ENCODE data around the gene RAB25.

Gene RAB25

DNA sequence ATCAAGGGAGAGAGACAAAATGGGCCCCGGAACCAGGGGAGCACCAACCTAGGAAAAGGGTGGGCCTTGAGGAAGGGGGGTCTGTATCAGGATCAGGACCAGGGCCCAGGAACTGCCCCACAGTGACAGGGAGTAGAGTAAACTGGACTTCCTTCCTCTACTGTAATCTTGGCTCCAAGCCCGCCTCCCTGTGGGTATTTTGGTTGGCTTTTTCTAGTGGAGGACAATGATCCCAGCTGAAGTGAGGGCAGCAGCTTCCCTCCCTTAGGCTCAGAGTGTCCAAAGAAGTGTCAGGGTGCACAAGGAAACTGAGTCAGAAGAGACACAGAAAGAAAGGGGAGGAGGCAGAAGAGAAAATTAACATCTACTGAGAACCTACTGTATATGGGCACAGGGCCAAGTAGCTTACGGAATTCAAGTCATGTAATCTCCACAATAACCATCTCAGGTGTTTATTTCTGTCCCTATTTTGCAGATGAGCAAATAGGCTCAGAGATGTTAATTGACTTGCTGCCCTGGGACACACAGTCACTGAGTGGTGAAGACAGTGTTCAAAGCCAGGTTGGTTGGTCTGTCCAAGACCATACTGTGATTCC lies 12.2 kb upstream of the RAB25 start:
- Histone ChIP-seq H3K36me3 (ENCODE audit: low read depth) (peaks cover 31% of the 10 kb centered on the region), H3K4me3 (ENCODE audit: severe bottlenecking) (no peak overlapping the region), H3K27me3 (ENCODE audit: insufficient read depth, poor library complexity, severe bottlenecking) (no peaks in the 10 kb centered on the region), H3K4me1 (ENCODE audit: insufficient read depth, poor library complexity, severe bottlenecking) (no peaks in the 10 kb centered on the region), H3K27ac (ENCODE audit: poor library complexity, severe bottlenecking) (no peak overlapping the region), H3K9me3 (ENCODE audit: severe bottlenecking) (no peaks in the 10 kb centered on the region)
- ATAC-seq (ENCODE audit: low read depth) (no peak), DNase-seq (ENCODE audit: low spot score) (no peak)
- TF ChIP-seq, protein P1, sequence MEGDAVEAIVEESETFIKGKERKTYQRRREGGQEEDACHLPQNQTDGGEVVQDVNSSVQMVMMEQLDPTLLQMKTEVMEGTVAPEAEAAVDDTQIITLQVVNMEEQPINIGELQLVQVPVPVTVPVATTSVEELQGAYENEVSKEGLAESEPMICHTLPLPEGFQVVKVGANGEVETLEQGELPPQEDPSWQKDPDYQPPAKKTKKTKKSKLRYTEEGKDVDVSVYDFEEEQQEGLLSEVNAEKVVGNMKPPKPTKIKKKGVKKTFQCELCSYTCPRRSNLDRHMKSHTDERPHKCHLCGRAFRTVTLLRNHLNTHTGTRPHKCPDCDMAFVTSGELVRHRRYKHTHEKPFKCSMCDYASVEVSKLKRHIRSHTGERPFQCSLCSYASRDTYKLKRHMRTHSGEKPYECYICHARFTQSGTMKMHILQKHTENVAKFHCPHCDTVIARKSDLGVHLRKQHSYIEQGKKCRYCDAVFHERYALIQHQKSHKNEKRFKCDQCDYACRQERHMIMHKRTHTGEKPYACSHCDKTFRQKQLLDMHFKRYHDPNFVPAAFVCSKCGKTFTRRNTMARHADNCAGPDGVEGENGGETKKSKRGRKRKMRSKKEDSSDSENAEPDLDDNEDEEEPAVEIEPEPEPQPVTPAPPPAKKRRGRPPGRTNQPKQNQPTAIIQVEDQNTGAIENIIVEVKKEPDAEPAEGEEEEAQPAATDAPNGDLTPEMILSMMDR (IDR thresholded peaks at IDR 0.05; ENCODE audit: poor library complexity, severe bottlenecking), result no peak

DNA sequence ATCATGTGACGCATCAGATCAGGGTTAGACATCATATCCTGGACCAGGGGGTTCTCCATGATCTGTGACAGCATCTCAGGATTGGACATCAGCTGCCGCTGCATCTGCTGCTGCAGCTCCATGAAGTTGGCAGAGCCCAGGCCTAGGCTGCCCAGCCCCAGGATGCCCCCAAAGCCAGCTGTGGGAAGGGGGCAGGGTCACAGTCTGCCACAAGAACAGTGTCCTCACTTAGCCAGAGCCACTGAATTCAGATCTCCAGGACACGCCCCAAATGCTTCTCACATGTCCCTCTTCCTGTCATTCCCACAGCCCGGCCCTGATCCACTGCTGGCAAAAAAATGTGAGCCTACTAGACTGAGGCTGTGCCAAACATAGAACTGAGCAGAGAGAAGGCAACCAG lies 10.6 kb upstream of the RAB25 start:
- TF ChIP-seq, protein P1 (IDR thresholded peaks at IDR 0.05; ENCODE audit: poor library complexity, severe bottlenecking), result no peak
- DNase-seq (ENCODE audit: low spot score) (no peak), ATAC-seq (ENCODE audit: low read depth) (no peak)
- no peak overlapping the region for H3K4me3 ChIP-seq (ENCODE audit: severe bottlenecking)
- peaks cover 27% of the 10 kb centered on the region for H3K36me3 ChIP-seq (ENCODE audit: low read depth)
- H3K9me3 ChIP-seq (ENCODE audit: severe bottlenecking), result no peaks in the 10 kb centered on the region
- no peaks in the 10 kb centered on the region for H3K4me1 ChIP-seq (ENCODE audit: insufficient read depth, poor library complexity, severe bottlenecking)
- H3K27ac ChIP-seq (ENCODE audit: poor library complexity, severe bottlenecking), result no peak overlapping the region
- H3K27me3 ChIP-seq (ENCODE audit: insufficient read depth, poor library complexity, severe bottlenecking), result no peaks in the 10 kb centered on the region

DNA sequence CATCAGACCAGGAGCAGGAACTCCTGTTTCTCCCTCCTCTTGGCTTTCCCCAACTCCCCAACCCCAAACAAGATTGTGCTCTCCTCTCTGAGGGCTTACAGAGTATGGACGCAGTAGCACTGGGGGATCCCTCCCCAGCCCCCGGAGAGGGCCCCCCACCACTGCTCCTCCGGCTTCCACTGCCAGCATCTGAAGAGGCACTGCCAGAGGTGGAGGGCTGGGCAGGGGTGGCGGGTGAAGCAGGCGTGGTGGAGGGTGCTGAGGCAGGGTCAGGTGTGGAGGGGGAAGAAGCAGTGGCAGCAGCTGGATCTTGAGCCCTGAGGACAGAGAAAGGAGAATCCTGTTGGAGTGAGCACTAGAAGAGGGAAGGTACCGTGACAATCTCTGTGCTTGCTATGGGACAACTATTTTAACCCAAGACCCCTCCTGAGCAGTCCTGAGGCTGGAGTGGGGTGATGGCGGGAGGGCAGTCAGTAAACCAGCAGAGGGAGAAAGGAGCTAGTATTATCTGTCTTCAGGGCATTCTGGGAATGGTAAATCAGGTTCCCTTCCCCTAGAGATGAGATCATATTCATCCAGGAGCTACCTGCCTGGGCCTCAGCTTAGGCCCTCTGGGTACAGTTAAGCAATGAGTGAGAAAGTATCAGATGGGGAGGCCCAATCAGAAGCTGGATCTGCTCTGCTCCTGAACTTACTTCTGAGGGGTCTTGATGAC lies 9.8 kb upstream of the RAB25 start:
- Histone ChIP-seq H3K36me3 (ENCODE audit: low read depth) (peaks cover 30% of the 10 kb centered on the region), H3K27ac (ENCODE audit: poor library complexity, severe bottlenecking) (no peak overlapping the region), H3K9me3 (ENCODE audit: severe bottlenecking) (no peaks in the 10 kb centered on the region), H3K4me3 (ENCODE audit: severe bottlenecking) (no peak overlapping the region), H3K4me1 (ENCODE audit: insufficient read depth, poor library complexity, severe bottlenecking) (no peaks in the 10 kb centered on the region), H3K27me3 (ENCODE audit: insufficient read depth, poor library complexity, severe bottlenecking) (no peaks in the 10 kb centered on the region)
- TF ChIP-seq, protein P1 (IDR thresholded peaks at IDR 0.05; ENCODE audit: poor library complexity, severe bottlenecking), result no peak
- DNase-seq (ENCODE audit: low spot score), result no peak
- ATAC-seq (ENCODE audit: low read depth), result no peak

DNA sequence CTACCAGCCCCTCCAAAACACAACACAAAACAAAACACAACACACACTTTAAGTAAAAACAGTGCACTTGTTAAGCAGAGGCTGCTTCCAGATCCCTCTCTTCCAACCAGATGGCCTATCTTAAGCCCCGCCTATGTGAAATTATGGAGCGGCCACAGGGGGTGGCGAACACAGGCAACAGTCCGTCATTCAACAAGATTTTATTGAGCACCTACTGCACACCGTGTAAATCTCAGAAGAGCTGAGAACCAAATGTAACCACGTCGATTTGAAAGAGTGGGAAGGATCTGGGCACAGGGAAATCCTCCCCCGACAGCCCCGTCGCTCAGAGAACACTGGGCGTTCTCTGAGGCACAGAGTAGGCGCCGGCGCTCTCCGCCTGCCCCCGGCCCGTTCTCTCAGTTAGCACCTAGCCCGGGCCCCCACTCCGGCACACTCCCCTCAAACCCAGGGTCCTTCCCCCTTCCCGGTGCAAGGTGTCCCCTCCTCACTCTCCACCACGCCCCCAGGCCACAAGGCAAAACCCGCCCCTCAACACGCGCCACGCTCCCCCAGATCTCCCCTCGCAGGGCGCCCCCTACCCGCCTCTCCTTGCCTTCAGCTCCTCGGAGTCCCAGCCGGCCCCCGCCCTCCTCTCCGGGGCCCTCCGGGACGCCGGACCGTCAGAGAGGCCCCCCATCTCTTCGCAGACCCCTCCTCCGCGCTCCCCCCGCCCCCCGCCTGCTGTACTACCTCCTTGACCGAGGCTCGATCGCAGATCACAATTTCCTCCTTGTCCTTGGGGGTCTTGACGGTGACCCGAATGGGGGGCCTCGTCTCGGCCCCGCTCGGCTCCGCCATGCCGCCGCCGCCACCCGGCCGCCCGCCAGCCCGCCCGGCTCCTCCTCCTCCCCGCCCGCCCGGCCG lies 7.8 kb upstream of the RAB25 start:
- Histone ChIP-seq H3K4me1 (ENCODE audit: insufficient read depth, poor library complexity, severe bottlenecking) (no peaks in the 10 kb centered on the region), H3K27ac (ENCODE audit: poor library complexity, severe bottlenecking) (peak overlapping the region; percentile 90), H3K9me3 (ENCODE audit: severe bottlenecking) (no peaks in the 10 kb centered on the region), H3K27me3 (ENCODE audit: insufficient read depth, poor library complexity, severe bottlenecking) (no peaks in the 10 kb centered on the region), H3K36me3 (ENCODE audit: low read depth) (peaks cover 23% of the 10 kb centered on the region), H3K4me3 (ENCODE audit: severe bottlenecking) (peak overlapping the region; percentile 87)
- ATAC-seq (ENCODE audit: low read depth), result peak; percentile 35
- TF ChIP-seq, protein P1 (IDR thresholded peaks at IDR 0.05; ENCODE audit: poor library complexity, severe bottlenecking), result no peak
- DNase-seq (ENCODE audit: low spot score), result peak; percentile 69

Measured in RWPE2 (cell line).